SU-DHL-6 (cell line): ENCODE results near the gene NAV2.

ENCODE experiments used
- EZH2phosphoT487 ChIP-seq: fragments of 200-600 bp; sonication (generic), shearing (Covaris generic); conservative IDR thresholded peaks from 2 replicates; pipeline ENCODE4 v1.6.1; 2018; ENCODE audit warnings: mild to moderate bottlenecking, antibody characterized with exemption, low read length, moderate library complexity, mixed read lengths
- TF ChIP-seq, protein P1 (sequence below): fragments of 200-600 bp; sonication (generic); IDR thresholded peaks from one replicate; pipeline ENCODE4 v1.5.1; 2017; ENCODE audit warnings: antibody characterized with exemption, mild to moderate bottlenecking, low read length, moderate library complexity; ENCODE audit not compliant: insufficient read depth, poor library complexity, severe bottlenecking

GRCh38 chr11:19834771-19835170 lies 122.1 kb downstream of the NAV2 start:
- TF ChIP-seq EZH2phosphoT487, result no peak
- TF ChIP-seq, protein P1, sequence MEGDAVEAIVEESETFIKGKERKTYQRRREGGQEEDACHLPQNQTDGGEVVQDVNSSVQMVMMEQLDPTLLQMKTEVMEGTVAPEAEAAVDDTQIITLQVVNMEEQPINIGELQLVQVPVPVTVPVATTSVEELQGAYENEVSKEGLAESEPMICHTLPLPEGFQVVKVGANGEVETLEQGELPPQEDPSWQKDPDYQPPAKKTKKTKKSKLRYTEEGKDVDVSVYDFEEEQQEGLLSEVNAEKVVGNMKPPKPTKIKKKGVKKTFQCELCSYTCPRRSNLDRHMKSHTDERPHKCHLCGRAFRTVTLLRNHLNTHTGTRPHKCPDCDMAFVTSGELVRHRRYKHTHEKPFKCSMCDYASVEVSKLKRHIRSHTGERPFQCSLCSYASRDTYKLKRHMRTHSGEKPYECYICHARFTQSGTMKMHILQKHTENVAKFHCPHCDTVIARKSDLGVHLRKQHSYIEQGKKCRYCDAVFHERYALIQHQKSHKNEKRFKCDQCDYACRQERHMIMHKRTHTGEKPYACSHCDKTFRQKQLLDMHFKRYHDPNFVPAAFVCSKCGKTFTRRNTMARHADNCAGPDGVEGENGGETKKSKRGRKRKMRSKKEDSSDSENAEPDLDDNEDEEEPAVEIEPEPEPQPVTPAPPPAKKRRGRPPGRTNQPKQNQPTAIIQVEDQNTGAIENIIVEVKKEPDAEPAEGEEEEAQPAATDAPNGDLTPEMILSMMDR, result no peak
